GM12878 (cell line): Measurements from ENCODE around the gene MPRIP. TPM values are rescaled to one million over a fixed set of nuclear protein-coding genes. Genes with fewer than 3 reads are reported as not detected.
A peak's percentile ranks its signal among the peaks of the same experiment; 100 is the strongest.

Source experiments
- ATAC-seq: fragments of 200-7000 bp; cut with Tn5 transposase; 3 replicates; pipeline ENCODE4 v1.9.1; 2020; ENCODE audit warnings: mild to moderate bottlenecking, moderate library complexity
- BruUV-seq: library from RNA; stranded (reverse); fragments of 400-500 nt; replicated peaks from 2 replicates; lab custom pipeline; 2021; lab: Mats Ljungman, UMichigan
- CTCF ChIA-PET: fragments of 300-600 bp; sonication (Branson Sonifier 250); formaldehyde crosslinking; extraction: SDS; loops from one replicate; lab custom pipeline; 2021; ENCODE audit warnings: inconsistent platforms; lab: Yijun Ruan, JAX
- POLR2A ChIA-PET: fragments of 350-600 bp; formaldehyde crosslinking; extraction: SDS; loops from one replicate; lab custom pipeline; 2021; ENCODE audit warnings: inconsistent platforms; lab: Charles Lee
- RAD21 ChIA-PET: fragments of 300-600 bp; sonication (Branson Sonifier 250); formaldehyde crosslinking; loops from one replicate; lab custom pipeline; 2023; ENCODE audit warnings: antibody characterized with exemption; ENCODE audit not compliant: unreplicated experiment; lab: Charles Lee
- SMC1A ChIA-PET: fragments of 300-600 bp; sonication (Branson Sonifier 250); formaldehyde crosslinking; loops from one replicate; lab custom pipeline; 2023; ENCODE audit not compliant: unreplicated experiment, uncharacterized antibody; lab: Charles Lee
- DNase-seq: peaks from one replicate; pipeline ENCODE4 v3.0.0-alpha.2; 2011; ENCODE audit warnings: low read depth, low spot score
- FAIRE-seq: peaks from 3 replicates; lab custom pipeline; 2011; peaks lifted over from hg19 to GRCh38; lab: Jason Lieb, UNC
- H2AFZ ChIP-seq: 2 replicates; pipeline ENCODE4 v1.6.0; 2011; ENCODE audit warnings: low read depth, low read length, control low read depth; ENCODE audit not compliant: control insufficient read depth
- H3K27ac ChIP-seq: 2 replicates; pipeline ENCODE4 v1.5.1; 2011; ENCODE audit warnings: control low read depth; ENCODE audit not compliant: control insufficient read depth, insufficient read depth
- H3K27me3 ChIP-seq, 2 experiments: replicated peaks in 1 of 2; 2 replicates each; pipeline versions ENCODE4 v1.6.0 to v1.6.1; 2011; ENCODE audit warnings: low read length in 1 of 2; ENCODE audit not compliant: control insufficient read depth in 2 of 2, insufficient read depth in 2 of 2
- H3K36me3 ChIP-seq, 2 experiments: 2 replicates each; pipeline ENCODE4 v1.5.1; 2011; ENCODE audit warnings: low read length in 1 of 2; ENCODE audit not compliant: control insufficient read depth in 2 of 2, insufficient read depth in 2 of 2
- H3K4me1 ChIP-seq: 2 replicates; pipeline ENCODE4 v1.6.1; 2011; ENCODE audit warnings: mild to moderate bottlenecking, low read length, moderate library complexity, mixed read lengths; ENCODE audit not compliant: control insufficient read depth, insufficient read depth
- H3K4me2 ChIP-seq: 2 replicates; pipeline ENCODE4 v1.6.0; 2011; ENCODE audit warnings: control low read depth; ENCODE audit not compliant: control insufficient read depth, insufficient read depth
- H3K4me3 ChIP-seq: fragments of 200-600 bp; sonication (generic); 2 replicates; pipeline ENCODE4 v1.5.1; 2016
- H3K79me2 ChIP-seq: 2 replicates; pipeline ENCODE4 v1.6.0; 2011; ENCODE audit warnings: low read length; ENCODE audit not compliant: control insufficient read depth, insufficient read depth
- H3K9ac ChIP-seq: 2 replicates; pipeline ENCODE4 v1.8.0; 2011; ENCODE audit warnings: low read length, control low read depth, mixed read lengths; ENCODE audit not compliant: control insufficient read depth, insufficient read depth
- H3K9me3 ChIP-seq: replicated peaks from 3 replicates; pipeline ENCODE4 v1.5.1; 2011; ENCODE audit warnings: mild to moderate bottlenecking, low read length; ENCODE audit not compliant: control insufficient read depth, insufficient read depth
- H4K20me1 ChIP-seq: 2 replicates; pipeline ENCODE4 v1.6.0; 2011; ENCODE audit not compliant: control insufficient read depth, insufficient read depth
- BACH1 ChIP-seq: fragments of 450-650 bp; IDR thresholded peaks from 2 replicates; pipeline ENCODE4 v1.6.1; 2017; ENCODE audit warnings: mild to moderate bottlenecking, borderline replicate concordance
- CHD1 ChIP-seq: IDR thresholded peaks from 2 replicates; pipeline ENCODE4 v1.6.1; 2012; ENCODE audit warnings: low read depth, low read length, improper control_type of control experiment
- CREM ChIP-seq: IDR thresholded peaks from 2 replicates; pipeline ENCODE4 v1.6.1; 2014; ENCODE audit warnings: antibody characterized with exemption, low read depth
- HDAC2 ChIP-seq: fragments of 200-600 bp; sonication (generic); IDR thresholded peaks from 2 replicates; pipeline ENCODE4 v1.6.1; 2017
- MAX ChIP-seq: IDR thresholded peaks from 2 replicates; pipeline ENCODE4 v1.6.1; 2012; ENCODE audit warnings: low read depth, low read length, improper control_type of control experiment
- NR2C1 ChIP-seq: fragments of 450-650 bp; IDR thresholded peaks from 2 replicates; pipeline ENCODE4 v1.6.1; 2017; ENCODE audit warnings: antibody characterized with exemption, mild to moderate bottlenecking, moderate library complexity
- NR2F1 ChIP-seq: fragments of 450-650 bp; conservative IDR thresholded peaks from 2 replicates; pipeline ENCODE4 v1.6.1; 2017; ENCODE audit warnings: mild to moderate bottlenecking
- PML ChIP-seq: IDR thresholded peaks from 2 replicates; pipeline ENCODE4 v1.6.1; 2012; ENCODE audit warnings: low read length, inconsistent platforms
- SIN3A ChIP-seq: IDR thresholded peaks from 2 replicates; pipeline ENCODE4 v1.6.1; 2012; ENCODE audit warnings: low read depth, low read length, improper control_type of control experiment
- SPI1 ChIP-seq: IDR thresholded peaks from 2 replicates; pipeline ENCODE4 v1.6.1; 2011; ENCODE audit warnings: low read depth, mild to moderate bottlenecking, low read length, moderate library complexity, borderline replicate concordance; ENCODE audit not compliant: insufficient read depth
- TCF12 ChIP-seq: IDR thresholded peaks from 2 replicates; pipeline ENCODE4 v1.6.1; 2011; ENCODE audit warnings: low read depth, mild to moderate bottlenecking, low read length
- ZNF217 ChIP-seq: fragments of 450-650 bp; IDR thresholded peaks from 2 replicates; pipeline ENCODE4 v1.6.1; 2017; ENCODE audit warnings: antibody characterized with exemption, mild to moderate bottlenecking
- ZNF274 ChIP-seq: IDR thresholded peaks from one replicate; pipeline ENCODE4 v1.8.0; 2011; ENCODE audit not compliant: insufficient read length, insufficient read depth
- ZNF592 ChIP-seq: fragments of 450-650 bp; IDR thresholded peaks from 2 replicates; pipeline ENCODE4 v1.6.1; 2017; ENCODE audit warnings: mild to moderate bottlenecking, moderate library complexity
- WGBS: methylation state at CpG from one replicate; pipeline ENCODE4 v1.1.6; 2016; ENCODE audit warnings: low lambda C conversion rate; ENCODE audit not compliant: insufficient replicate concordance, insufficient coverage; ENCODE audit errors: missing lambda C conversion rate; 5-methylcytosine and 5-hydroxymethylcytosine counted together
- in situ Hi-C: fragments of 300-500 bp; cut with MboI; formaldehyde crosslinking; loops from 9 replicates; pipeline ENCODE4 v1.14.3; 2018; ENCODE audit warnings: mixed read lengths
- intact Hi-C: fragments of 100-400 bp; cut with micrococcal nuclease; formaldehyde crosslinking; loops from one replicate; pipeline ENCODE4 v1.14.2; 2022; ENCODE audit not compliant: unreplicated experiment
- polyA plus RNA-seq, 11 experiments: library from polyadenylated mRNA; depleted of rRNA in 4 of 11; unstranded in 6 of 11; stranded (reverse) in 5 of 11; fragments of >200 nt; fragmentation: Nextera tagmentation in 4 of 11; fragmentation: Illumina TruSeq in 1 of 11; extraction: Ambion mirVana in 4 of 11; extraction: Trizol in 1 of 11; gene quantifications; 1 replicate in 1 of 11; 2 replicates in 10 of 11; pipeline versions ENCODE4 v1.2.1 to v1.2.3, GENCODE V29; 2011 to 2016; ENCODE audit warnings: inconsistent platforms in 2 of 11, missing spikeins in 2 of 11, low read depth in 1 of 11
- total RNA-seq, 4 experiments: library from RNA; depleted of rRNA in 3 of 4; stranded (reverse); fragments of >200 nt in 3 of 4; fragmentation: Illumina TruSeq in 1 of 4; extraction: Trizol in 1 of 4; gene quantifications; 2 replicates each; pipeline versions ENCODE4 v1.2.1 to v1.2.3, GENCODE V29; 2013 to 2021
- TF ChIP-seq, protein P1 (sequence below): IDR thresholded peaks from 2 replicates; pipeline ENCODE4 v1.6.1; 2012; ENCODE audit warnings: low read depth, low read length, improper control_type of control experiment
- TF ChIP-seq, protein P2 (sequence below): IDR thresholded peaks from 2 replicates; pipeline ENCODE4 v1.6.1; 2011; ENCODE audit warnings: low read depth, low read length, improper control_type of control experiment, borderline replicate concordance

MPRIP gene
- total and polyA plus RNA-seq, 10 of the 15 experiments (the other 5 are each of a cell fraction or from before 2014, with no cell fraction given), result 16.5 to 168 (median 71.7) TPM

GRCh38 chr17:17035920-17036523, 6.2 kb upstream of the MPRIP start:
- TF ChIP-seq CREM (no peak), BACH1 (no peak), ZNF274 (no peak), PML (no peak), ZNF592 (no peak), ZNF217 (no peak), SIN3A (no peak), HDAC2 (no peak), SPI1 (no peak), MAX (no peak), TCF12 (no peak), CHD1 (no peak), NR2C1 (no peak), NR2F1 (no peak)
- TF ChIP-seq, protein P1, sequence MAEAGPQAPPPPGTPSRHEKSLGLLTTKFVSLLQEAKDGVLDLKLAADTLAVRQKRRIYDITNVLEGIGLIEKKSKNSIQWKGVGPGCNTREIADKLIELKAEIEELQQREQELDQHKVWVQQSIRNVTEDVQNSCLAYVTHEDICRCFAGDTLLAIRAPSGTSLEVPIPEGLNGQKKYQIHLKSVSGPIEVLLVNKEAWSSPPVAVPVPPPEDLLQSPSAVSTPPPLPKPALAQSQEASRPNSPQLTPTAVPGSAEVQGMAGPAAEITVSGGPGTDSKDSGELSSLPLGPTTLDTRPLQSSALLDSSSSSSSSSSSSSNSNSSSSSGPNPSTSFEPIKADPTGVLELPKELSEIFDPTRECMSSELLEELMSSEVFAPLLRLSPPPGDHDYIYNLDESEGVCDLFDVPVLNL, result no peak
- TF ChIP-seq, protein P2, sequence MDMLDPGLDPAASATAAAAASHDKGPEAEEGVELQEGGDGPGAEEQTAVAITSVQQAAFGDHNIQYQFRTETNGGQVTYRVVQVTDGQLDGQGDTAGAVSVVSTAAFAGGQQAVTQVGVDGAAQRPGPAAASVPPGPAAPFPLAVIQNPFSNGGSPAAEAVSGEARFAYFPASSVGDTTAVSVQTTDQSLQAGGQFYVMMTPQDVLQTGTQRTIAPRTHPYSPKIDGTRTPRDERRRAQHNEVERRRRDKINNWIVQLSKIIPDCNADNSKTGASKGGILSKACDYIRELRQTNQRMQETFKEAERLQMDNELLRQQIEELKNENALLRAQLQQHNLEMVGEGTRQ, result no peak
- Histone ChIP-seq H3K36me3 (no peaks in the 10 kb centered on the region), H3K4me3 (no peak overlapping the region), H3K9ac (no peak overlapping the region), H4K20me1 (no peaks in the 10 kb centered on the region), H3K4me1 (peaks cover 4% of the 10 kb centered on the region; the same call in 1 of the 2 replicates), H3K79me2 (no peaks in the 10 kb centered on the region), H3K27ac (no peak overlapping the region), H2AFZ (peak overlapping the region; percentile 48), H3K4me2 (no peak overlapping the region), H3K27me3 (no peaks in the 10 kb centered on the region), H3K9me3 (no peaks in the 10 kb centered on the region)
- CTCF ChIA-PET, result interaction anchor here (0.9 to 2.5 kb wide), 2 partner anchors 18 to 35 kb away, joined by 3 to 7 read pairs; no protein-coding TSS in a partner anchor
- SMC1A ChIA-PET, result interaction anchor here (1.5 to 2.2 kb wide), 2 partner anchors 17 to 120 kb away, joined by 3 to 6 read pairs; no protein-coding TSS in a partner anchor
- RAD21 ChIA-PET, result interaction anchor here (1.5 kb wide), 1 partner anchor 11 kb away, joined by 3 read pairs; no protein-coding TSS in a partner anchor
- ATAC-seq (no peak), DNase-seq (no peak), FAIRE-seq (no peak)
- POLR2A ChIA-PET, result interaction anchor here (1.4 kb wide), 1 partner anchor 11 kb away, joined by 3 read pairs; no protein-coding TSS in a partner anchor
- WGBS, result 71% methylated on average over 12 of the region's 12 CpGs
- in situ Hi-C loops, result no loop called here
- intact Hi-C loops, result no loop called here
- BruUV-seq, result no TSS peak
